Measurements from ENCODE around the gene PCF11.

- no peak for TF ChIP-seq SP2 (CRISPR knock-in tag; IDR thresholded peaks at IDR 0.05)
- no peak for TF ChIP-seq THRA (CRISPR knock-in tag; IDR thresholded peaks at IDR 0.05; ENCODE audit: borderline replicate concordance)
- TF ChIP-seq USF2 (IDR thresholded peaks at IDR 0.05; ENCODE audit: low read depth, low read length), result no peak
- TF ChIP-seq USF2 (CRISPR knock-in tag; IDR thresholded peaks at IDR 0.05; ENCODE audit: borderline replicate concordance), result no peak
These were observed 62.2 kb downstream of the PCF11 start for GRCh38 chr11:83219095-83219494.
